DOHH2 (cell line): ENCODE results near the gene PEX6.
A peak's percentile ranks its signal among the peaks of the same experiment; 100 is the strongest.

Source experiments
- H3F3A ChIP-seq: fragments of 200-600 bp; sonication (generic), shearing (Covaris generic); 2 replicates; pipeline ENCODE4 v1.6.0; 2016; ENCODE audit warnings: antibody characterized with exemption, mild to moderate bottlenecking; ENCODE audit not compliant: control insufficient read depth, insufficient read depth
- H3K27ac ChIP-seq: fragments of 200-600 bp; sonication (generic); 2 replicates; pipeline ENCODE4 v1.5.1; 2014; ENCODE audit warnings: low read depth, mild to moderate bottlenecking, low read length, moderate library complexity
- H3K27me3 ChIP-seq: fragments of 200-600 bp; sonication (generic); 2 replicates; pipeline ENCODE4 v1.6.1; 2014; ENCODE audit warnings: mild to moderate bottlenecking, low read length, mixed read lengths; ENCODE audit not compliant: control insufficient read depth
- H3K36me3 ChIP-seq: fragments of 200-600 bp; sonication (generic); 2 replicates; pipeline ENCODE4 v1.6.1; 2014; ENCODE audit warnings: mild to moderate bottlenecking, low read length, moderate library complexity, mixed read lengths; ENCODE audit not compliant: control insufficient read depth
- H3K4me1 ChIP-seq: fragments of 200-600 bp; sonication (generic); 2 replicates; pipeline ENCODE4 v1.6.1; 2014; ENCODE audit warnings: mild to moderate bottlenecking, low read length, mixed read lengths; ENCODE audit not compliant: control insufficient read depth
- H3K4me2 ChIP-seq: fragments of 200-600 bp; sonication (generic); 2 replicates; pipeline ENCODE4 v1.6.0; 2014; ENCODE audit warnings: mild to moderate bottlenecking, low read length, moderate library complexity
- H3K4me3 ChIP-seq: fragments of 200-600 bp; sonication (generic); 2 replicates; pipeline ENCODE4 v1.5.1; 2014; ENCODE audit warnings: mild to moderate bottlenecking, low read length, mixed read lengths
- H3K79me2 ChIP-seq: fragments of 200-600 bp; sonication (generic); 2 replicates; pipeline ENCODE4 v1.6.1; 2014; ENCODE audit warnings: mild to moderate bottlenecking, low read length, mixed read lengths; ENCODE audit not compliant: control insufficient read depth
- H3K9me2 ChIP-seq: fragments of 200-600 bp; sonication (generic); replicated peaks from 2 replicates; pipeline ENCODE4 v1.6.1; 2014; ENCODE audit warnings: mild to moderate bottlenecking, low read length, mixed read lengths; ENCODE audit not compliant: control insufficient read depth
- H3K9me3 ChIP-seq: fragments of 200-600 bp; sonication (generic); 2 replicates; pipeline ENCODE4 v1.6.1; 2014; ENCODE audit warnings: antibody characterized with exemption, low read length, mixed read lengths; ENCODE audit not compliant: control insufficient read depth, insufficient read depth
- H4K20me1 ChIP-seq: fragments of 200-600 bp; sonication (generic); 2 replicates; pipeline ENCODE4 v1.6.0; 2014; ENCODE audit warnings: low read depth, mild to moderate bottlenecking, antibody characterized with exemption, low read length, moderate library complexity; ENCODE audit not compliant: control insufficient read depth, insufficient read depth
- EZH2phosphoT487 ChIP-seq: fragments of 200-600 bp; sonication (generic); IDR thresholded peaks from 2 replicates; pipeline ENCODE4 v1.6.1; 2017; ENCODE audit warnings: borderline replicate concordance, mild to moderate bottlenecking, antibody characterized with exemption, low read length, moderate library complexity, mixed read lengths
- TF ChIP-seq, protein P1 (sequence below): fragments of 200-600 bp; sonication (generic); IDR thresholded peaks from one replicate; pipeline ENCODE4 v1.5.1; 2014; ENCODE audit warnings: antibody characterized with exemption, mild to moderate bottlenecking, low read depth, low read length; ENCODE audit not compliant: poor library complexity, severe bottlenecking

Gene PEX6

DNA sequence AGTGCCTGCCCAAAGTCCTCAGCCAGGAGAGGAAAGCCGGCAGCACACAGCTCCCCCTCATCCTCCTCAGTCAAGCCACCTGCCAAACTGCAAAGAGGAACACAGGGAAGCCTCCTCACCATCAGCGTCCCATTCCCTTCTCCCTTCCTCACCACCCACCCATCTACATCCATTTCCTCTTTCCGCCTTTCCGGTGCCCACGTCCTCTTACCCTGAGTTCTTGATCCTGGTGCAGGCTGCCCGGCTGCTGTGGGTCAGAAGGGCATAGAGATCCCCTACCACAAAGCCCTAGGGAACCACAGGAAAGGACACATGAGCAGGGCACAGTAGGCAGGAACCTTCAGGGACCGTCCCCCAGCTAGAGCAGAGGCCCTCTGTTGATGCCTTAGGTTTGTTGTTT is 12.4 kb downstream of the PEX6 start:
- Histone ChIP-seq H3K79me2 (0 out of 2 replicates have a peak, but pooled peaks cover 2% of the 10 kb centered on the region), H3K27ac (no peak overlapping the region), H3K4me3 (no peak overlapping the region), H3K4me2 (no peak overlapping the region), H3F3A (0 out of 2 replicates have a peak, but pooled peaks cover 5% of the 10 kb centered on the region), H3K4me1 (no peaks in the 10 kb centered on the region), H4K20me1 (no peaks in the 10 kb centered on the region; the same call in 1 of the 2 replicates), H3K9me3 (no peaks in the 10 kb centered on the region), H3K9me2 (no peaks in the 10 kb centered on the region), H3K36me3 (peaks cover 63% of the 10 kb centered on the region), H3K27me3 (no peaks in the 10 kb centered on the region)
- TF ChIP-seq EZH2phosphoT487, result no peak
- TF ChIP-seq, protein P1, sequence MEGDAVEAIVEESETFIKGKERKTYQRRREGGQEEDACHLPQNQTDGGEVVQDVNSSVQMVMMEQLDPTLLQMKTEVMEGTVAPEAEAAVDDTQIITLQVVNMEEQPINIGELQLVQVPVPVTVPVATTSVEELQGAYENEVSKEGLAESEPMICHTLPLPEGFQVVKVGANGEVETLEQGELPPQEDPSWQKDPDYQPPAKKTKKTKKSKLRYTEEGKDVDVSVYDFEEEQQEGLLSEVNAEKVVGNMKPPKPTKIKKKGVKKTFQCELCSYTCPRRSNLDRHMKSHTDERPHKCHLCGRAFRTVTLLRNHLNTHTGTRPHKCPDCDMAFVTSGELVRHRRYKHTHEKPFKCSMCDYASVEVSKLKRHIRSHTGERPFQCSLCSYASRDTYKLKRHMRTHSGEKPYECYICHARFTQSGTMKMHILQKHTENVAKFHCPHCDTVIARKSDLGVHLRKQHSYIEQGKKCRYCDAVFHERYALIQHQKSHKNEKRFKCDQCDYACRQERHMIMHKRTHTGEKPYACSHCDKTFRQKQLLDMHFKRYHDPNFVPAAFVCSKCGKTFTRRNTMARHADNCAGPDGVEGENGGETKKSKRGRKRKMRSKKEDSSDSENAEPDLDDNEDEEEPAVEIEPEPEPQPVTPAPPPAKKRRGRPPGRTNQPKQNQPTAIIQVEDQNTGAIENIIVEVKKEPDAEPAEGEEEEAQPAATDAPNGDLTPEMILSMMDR, result no peak

DNA sequence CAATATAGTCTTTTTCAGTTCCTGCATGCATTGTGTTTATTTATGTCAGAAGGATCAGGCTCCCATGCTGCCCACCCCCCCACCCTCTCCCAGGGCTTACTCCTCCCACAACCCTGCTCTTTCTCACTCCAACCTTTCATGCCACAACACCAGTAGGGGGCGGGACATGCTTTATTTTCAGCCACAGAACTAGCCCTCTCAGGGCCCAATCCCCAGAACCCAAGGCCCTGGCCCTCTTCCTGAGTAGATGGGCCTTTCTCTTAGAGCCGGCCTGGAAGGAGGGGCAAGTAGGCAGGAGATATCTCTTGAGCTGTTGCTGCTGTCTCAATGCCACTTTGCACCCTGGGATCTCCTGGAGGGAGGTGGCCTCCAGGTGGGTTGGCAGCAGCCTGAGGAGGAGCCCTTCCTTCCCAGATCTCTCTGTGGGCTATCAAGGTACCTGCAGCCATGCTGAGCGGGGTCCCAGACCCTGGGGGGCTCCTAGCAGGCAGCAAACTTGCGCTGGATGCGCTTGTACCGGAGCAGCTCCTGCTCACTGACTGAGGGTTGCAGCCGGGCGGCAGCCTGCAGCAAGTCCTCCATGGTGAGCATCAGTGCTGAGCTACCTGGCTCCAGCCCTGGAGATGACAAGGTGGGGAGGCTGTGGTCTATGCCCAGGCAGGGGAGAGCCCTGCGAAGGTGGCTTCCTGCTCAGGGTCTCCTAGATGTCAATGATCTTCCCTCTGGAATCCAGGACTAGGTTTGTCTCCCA is 15.0 kb downstream of the PEX6 start:
- H3K4me3 ChIP-seq, result no peak overlapping the region
- no peaks in the 10 kb centered on the region for H3K27me3 ChIP-seq
- no peaks in the 10 kb centered on the region; the same call in 1 of the 2 replicates for H4K20me1 ChIP-seq
- H3K4me2 ChIP-seq, result no peak overlapping the region
- H3K9me2 ChIP-seq, result no peaks in the 10 kb centered on the region
- H3K27ac ChIP-seq, result no peak overlapping the region
- no peak for TF ChIP-seq EZH2phosphoT487
- TF ChIP-seq, protein P1, result peak; percentile 39
- H3K9me3 ChIP-seq, result no peaks in the 10 kb centered on the region
- peaks cover 16% of the 10 kb centered on the region for H3K4me1 ChIP-seq
- H3F3A ChIP-seq, result 0 out of 2 replicates have a peak, but pooled peaks cover 5% of the 10 kb centered on the region
- H3K79me2 ChIP-seq, result no peaks in the 10 kb centered on the region
- peaks cover 51% of the 10 kb centered on the region for H3K36me3 ChIP-seq

DNA sequence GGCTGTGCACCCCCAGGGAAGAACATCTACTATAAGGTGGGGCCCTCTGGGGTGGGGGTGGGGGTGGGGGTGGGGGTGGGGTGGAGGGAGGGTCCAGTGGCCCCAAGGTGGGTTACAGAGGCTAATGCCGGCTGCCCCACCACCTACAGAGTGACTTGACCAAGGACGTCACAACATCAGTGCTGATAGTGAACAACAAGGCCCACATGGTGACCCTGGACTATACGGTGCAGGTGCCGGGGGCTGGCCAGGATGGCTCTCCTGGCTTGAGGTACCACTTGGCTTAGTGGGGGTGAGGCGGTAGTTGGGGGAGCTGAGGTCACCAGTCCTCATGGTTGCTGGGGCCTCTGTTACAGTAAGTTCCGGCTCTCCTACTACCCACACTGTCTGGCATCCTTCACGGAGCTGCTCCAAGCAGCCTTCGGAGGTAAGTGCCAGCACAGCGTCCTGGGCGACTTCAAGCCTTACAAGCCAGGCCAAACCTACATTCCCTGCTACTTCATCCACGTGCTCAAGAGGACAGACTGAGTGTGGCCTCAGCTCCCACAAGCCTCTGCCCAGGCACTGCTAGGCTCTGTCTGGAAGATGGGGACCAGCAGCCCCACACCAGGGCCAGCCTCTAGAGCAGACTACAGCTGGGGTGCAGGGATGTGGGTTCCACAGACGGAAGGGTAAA is 15.7 kb downstream of the PEX6 start:
- Histone ChIP-seq H4K20me1 (no peaks in the 10 kb centered on the region; the same call in 1 of the 2 replicates), H3K4me3 (no peak overlapping the region), H3K4me1 (peaks cover 16% of the 10 kb centered on the region), H3K4me2 (no peak overlapping the region), H3K9me3 (no peaks in the 10 kb centered on the region), H3K36me3 (peaks cover 43% of the 10 kb centered on the region), H3K27ac (no peak overlapping the region), H3F3A (0 out of 2 replicates have a peak, but pooled peaks cover 5% of the 10 kb centered on the region), H3K79me2 (no peaks in the 10 kb centered on the region), H3K27me3 (no peaks in the 10 kb centered on the region), H3K9me2 (no peaks in the 10 kb centered on the region)
- TF ChIP-seq, protein P1, result no peak
- TF ChIP-seq EZH2phosphoT487, result no peak
